ENCODE results near the gene PCCA. TPM values are rescaled to one million over a fixed set of nuclear protein-coding genes. Genes with fewer than 3 reads are reported as not detected.

Gene PCCA
- total and polyA plus RNA-seq, 7 donors: 18.0 to 45.6 (median 42.8) TPM

DNA sequence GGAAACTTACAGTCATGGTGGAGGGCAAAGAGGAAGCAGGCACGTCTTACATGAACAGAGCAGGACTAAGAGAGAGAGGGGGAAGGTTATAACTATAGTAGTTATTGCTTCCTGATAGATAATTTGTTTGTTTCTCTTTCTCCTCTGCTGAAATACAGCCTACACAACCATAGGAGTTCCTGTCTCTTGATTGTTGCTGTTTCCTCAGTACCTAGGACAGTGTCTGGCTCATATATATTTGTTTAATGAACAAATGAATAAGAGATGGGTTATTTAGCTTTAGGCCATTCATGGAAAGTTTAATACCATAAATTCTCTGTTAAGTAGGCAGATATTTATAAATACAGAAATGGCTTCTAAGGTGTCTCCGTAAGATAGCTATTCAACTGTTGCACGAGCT lies 95.2 kb downstream of the PCCA start:
- Histone ChIP-seq H3K27ac (no peak overlapping the region), H3K27me3 (no peaks in the 10 kb centered on the region), H3K36me3 (no peaks in the 10 kb centered on the region), H3K4me3 (no peak overlapping the region), H3K4me1 (no peaks in the 10 kb centered on the region), H3K9me3 (no peaks in the 10 kb centered on the region)
- 76 to 82% methylated on average over 3 of the region's 3 CpGs for WGBS, 2 donors
- TF ChIP-seq, protein P1, sequence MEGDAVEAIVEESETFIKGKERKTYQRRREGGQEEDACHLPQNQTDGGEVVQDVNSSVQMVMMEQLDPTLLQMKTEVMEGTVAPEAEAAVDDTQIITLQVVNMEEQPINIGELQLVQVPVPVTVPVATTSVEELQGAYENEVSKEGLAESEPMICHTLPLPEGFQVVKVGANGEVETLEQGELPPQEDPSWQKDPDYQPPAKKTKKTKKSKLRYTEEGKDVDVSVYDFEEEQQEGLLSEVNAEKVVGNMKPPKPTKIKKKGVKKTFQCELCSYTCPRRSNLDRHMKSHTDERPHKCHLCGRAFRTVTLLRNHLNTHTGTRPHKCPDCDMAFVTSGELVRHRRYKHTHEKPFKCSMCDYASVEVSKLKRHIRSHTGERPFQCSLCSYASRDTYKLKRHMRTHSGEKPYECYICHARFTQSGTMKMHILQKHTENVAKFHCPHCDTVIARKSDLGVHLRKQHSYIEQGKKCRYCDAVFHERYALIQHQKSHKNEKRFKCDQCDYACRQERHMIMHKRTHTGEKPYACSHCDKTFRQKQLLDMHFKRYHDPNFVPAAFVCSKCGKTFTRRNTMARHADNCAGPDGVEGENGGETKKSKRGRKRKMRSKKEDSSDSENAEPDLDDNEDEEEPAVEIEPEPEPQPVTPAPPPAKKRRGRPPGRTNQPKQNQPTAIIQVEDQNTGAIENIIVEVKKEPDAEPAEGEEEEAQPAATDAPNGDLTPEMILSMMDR (IDR thresholded peaks at IDR 0.05): no peak
- no peak for TF ChIP-seq POLR2A (IDR thresholded peaks at IDR 0.05)
- no peak for TF ChIP-seq POLR2AphosphoS5 (IDR thresholded peaks at IDR 0.05)
- no peak for TF ChIP-seq EP300 (IDR thresholded peaks at IDR 0.05)
- intact Hi-C loops (cut with DNase I): no loop called here
- no peak for DNase-seq

DNA sequence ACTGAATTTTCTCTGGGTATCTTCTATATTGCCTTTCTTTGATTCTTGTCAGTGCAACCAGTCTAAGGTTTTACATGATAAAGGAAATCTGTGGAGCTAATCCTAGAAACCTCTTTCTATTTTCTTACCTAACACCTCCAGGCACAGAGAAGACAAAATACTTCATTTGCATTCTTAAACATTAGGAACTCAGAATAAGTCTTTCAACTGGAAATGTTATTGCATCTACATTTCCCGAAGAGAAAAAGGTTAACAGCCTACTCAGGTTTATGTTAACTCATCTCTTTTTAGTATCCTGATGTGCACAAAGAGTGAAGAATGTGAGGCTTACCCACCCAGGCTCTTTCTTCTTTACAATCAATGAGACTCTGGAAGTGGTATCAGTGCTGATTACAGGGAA lies 106.7 kb downstream of the PCCA start:
- 49 to 60% methylated on average over 1 of the region's 1 CpG for WGBS, 2 donors
- no peak overlapping the region for H3K27ac ChIP-seq
- no peak for DNase-seq
- no peaks in the 10 kb centered on the region for H3K27me3 ChIP-seq
- TF ChIP-seq POLR2AphosphoS5 (IDR thresholded peaks at IDR 0.05): no peak
- TF ChIP-seq, protein P1 (IDR thresholded peaks at IDR 0.05): no peak
- TF ChIP-seq EP300 (IDR thresholded peaks at IDR 0.05): no peak
- TF ChIP-seq POLR2A (IDR thresholded peaks at IDR 0.05): no peak
- no peaks in the 10 kb centered on the region for H3K4me1 ChIP-seq
- intact Hi-C loops (cut with DNase I): no loop called here
- H3K4me3 ChIP-seq: no peak overlapping the region
- no peaks in the 10 kb centered on the region for H3K36me3 ChIP-seq
- no peaks in the 10 kb centered on the region for H3K9me3 ChIP-seq

DNA sequence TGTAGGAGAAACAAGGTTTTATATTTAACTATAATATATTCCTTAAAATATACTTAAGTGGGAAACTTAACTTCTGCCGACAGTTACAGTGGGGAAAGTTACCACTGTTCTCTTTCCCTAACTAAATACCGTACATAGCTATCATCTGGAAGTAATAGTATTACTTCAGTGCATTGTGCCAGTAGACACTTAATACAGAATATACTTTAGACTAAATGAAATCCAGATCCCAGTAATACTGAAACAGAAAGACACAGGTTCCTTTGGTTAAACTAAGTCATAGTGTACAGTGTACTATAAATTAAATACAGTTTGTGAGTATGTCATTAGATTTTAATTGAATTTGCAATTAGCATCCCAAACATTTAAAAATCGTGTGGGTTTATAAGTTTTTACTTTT lies 107.5 kb downstream of the PCCA start:
- Histone ChIP-seq H3K27me3 (no peaks in the 10 kb centered on the region), H3K9me3 (no peaks in the 10 kb centered on the region), H3K4me3 (no peak overlapping the region), H3K27ac (no peak overlapping the region), H3K4me1 (no peaks in the 10 kb centered on the region), H3K36me3 (no peaks in the 10 kb centered on the region)
- intact Hi-C loops (cut with DNase I): no loop called here
- no peak for DNase-seq
- WGBS, 2 donors: 87 to 88% methylated on average over 3 of the region's 3 CpGs
- TF ChIP-seq POLR2AphosphoS5 (IDR thresholded peaks at IDR 0.05): no peak
- TF ChIP-seq, protein P1 (IDR thresholded peaks at IDR 0.05): no peak
- no peak for TF ChIP-seq EP300 (IDR thresholded peaks at IDR 0.05)
- TF ChIP-seq POLR2A (IDR thresholded peaks at IDR 0.05): no peak

DNA sequence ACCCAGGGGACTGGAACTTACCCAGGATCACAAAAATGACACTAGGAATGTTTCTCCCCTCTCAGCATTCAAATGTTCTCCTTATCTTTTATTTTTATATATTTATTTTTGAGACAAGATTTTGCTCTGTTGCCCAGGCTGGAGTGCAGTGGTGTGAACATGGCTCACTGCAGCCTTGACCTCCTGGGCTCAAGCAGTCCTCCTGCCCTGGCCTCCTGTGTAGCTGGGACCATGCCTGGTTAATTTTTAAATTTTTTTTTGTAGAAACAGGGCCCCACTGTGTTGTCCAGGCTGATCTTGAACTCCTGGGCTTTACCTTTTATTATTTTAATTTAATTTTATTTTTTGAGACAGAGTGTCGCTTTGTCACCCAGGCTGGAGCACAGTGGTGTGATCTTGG lies 108.2 kb downstream of the PCCA start:
- no peaks in the 10 kb centered on the region for H3K9me3 ChIP-seq
- no peak for DNase-seq
- H3K4me3 ChIP-seq: no peak overlapping the region
- no peaks in the 10 kb centered on the region for H3K27me3 ChIP-seq
- no peak overlapping the region for H3K27ac ChIP-seq
- intact Hi-C loops (cut with DNase I): no loop called here
- TF ChIP-seq POLR2A (IDR thresholded peaks at IDR 0.05) (no peak), EP300 (IDR thresholded peaks at IDR 0.05) (no peak), POLR2AphosphoS5 (IDR thresholded peaks at IDR 0.05) (no peak)
- TF ChIP-seq, protein P1 (IDR thresholded peaks at IDR 0.05): no peak
- 95 to 100% methylated on average over 1 of the region's 1 CpG for WGBS, 2 donors
- no peaks in the 10 kb centered on the region for H3K36me3 ChIP-seq
- no peaks in the 10 kb centered on the region for H3K4me1 ChIP-seq

DNA sequence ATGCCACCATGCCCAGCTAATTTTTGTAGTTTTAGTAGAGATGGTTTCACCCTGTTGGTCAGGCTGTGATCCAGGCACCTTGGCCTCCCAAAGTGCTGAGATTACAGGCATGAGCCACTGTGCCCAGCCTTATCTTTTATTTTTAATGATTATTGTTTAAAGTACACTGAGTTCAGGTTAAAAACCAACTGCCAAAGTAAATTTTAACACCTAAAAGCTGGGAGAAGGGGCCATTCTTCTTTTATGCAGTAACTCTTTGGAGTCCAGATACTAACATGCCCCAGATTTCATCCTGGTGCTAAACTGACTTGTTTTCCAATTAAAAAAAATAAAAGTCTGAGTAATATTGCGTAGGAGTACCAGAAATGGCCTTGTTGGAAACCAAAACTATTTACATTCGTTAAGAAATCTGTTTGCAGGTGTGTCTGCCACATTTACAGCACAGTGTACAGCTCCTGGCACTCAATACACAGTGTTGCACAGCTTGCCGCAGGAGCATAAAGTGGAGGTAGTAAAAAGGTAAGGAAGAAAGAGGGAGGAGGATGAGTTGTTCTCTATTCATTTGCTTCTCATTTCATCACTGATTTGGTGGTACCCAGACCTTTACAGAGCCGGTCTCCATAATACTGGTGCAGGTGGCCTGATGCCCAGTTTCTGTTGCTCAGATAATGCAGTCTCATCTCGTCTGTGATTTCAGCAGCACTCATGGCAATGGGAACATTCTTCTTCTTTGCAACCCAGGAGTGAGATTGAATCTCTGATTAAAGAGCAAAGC lies 108.9 kb downstream of the PCCA start:
- DNase-seq: no peak
- Histone ChIP-seq H3K4me1 (no peaks in the 10 kb centered on the region), H3K27me3 (no peaks in the 10 kb centered on the region), H3K27ac (no peak overlapping the region), H3K9me3 (no peaks in the 10 kb centered on the region), H3K4me3 (no peak overlapping the region), H3K36me3 (no peaks in the 10 kb centered on the region)
- WGBS, 2 donors: 18 to 68% methylated on average over 5 of the region's 5 CpGs
- intact Hi-C loops (cut with DNase I): no loop called here
- TF ChIP-seq EP300 (IDR thresholded peaks at IDR 0.05): no peak
- no peak for TF ChIP-seq POLR2A (IDR thresholded peaks at IDR 0.05)
- no peak for TF ChIP-seq POLR2AphosphoS5 (IDR thresholded peaks at IDR 0.05)
- TF ChIP-seq, protein P1 (IDR thresholded peaks at IDR 0.05): no peak
